Fibroblast of lung (primary cell): Measurements from ENCODE around the gene GCM1.

Source experiments
- CTCF ChIP-seq, 2 donors: IDR thresholded peaks in 1 of 2; conservative IDR thresholded peaks in 1 of 2; 1 replicate in 1 of 2; 2 replicates in 1 of 2; pipeline ENCODE4 v1.5.1; 2011 to 2012; ENCODE audit warnings: low read length in 2 of 2, control low read depth in 1 of 2, inconsistent platforms in 1 of 2, low read depth in 1 of 2, mild to moderate bottlenecking in 1 of 2
- EZH2 ChIP-seq: IDR thresholded peaks from 2 replicates; pipeline ENCODE4 v1.5.1; 2012; ENCODE audit warnings: low read length, control low read depth, mild to moderate bottlenecking; ENCODE audit errors: missing control alignments

DNA sequence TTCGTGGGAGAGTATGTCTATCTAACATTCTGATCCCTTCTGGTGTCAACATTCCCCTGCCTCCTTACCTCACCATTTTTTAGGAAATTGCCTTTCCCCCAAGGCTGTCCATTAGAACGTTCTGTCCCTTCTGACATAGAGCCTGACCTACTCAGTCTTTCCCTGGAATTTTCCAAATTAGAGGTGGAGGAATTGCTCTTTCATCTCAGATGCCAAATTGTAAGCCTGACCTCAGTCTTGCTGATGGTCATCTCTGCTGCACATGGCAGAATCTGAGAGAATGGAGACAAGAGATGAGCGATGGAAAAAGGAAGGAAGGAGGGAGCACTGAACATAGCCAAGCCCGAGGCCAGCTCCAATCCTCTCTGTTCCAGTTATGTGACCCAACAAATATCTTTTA is 5.4 kb upstream of the GCM1 start:
- TF ChIP-seq CTCF (conservative IDR thresholded peaks at IDR 0.05 in 1 of 2, IDR thresholded peaks at IDR 0.05 in 1 of 2; ENCODE audit: low read depth in 1 of 2, low read length in 2 of 2) (no peak), EZH2 (no peak)
